NCI-H226 (cell line): ENCODE results near the gene MACROD2.
A peak's percentile ranks its signal among the peaks of the same experiment; 100 is the strongest.

Experiments
- DNase-seq: peaks from one replicate; pipeline ENCODE4 v3.0.0-alpha.2; 2015

The MACROD2 gene

GRCh38 chr20:14724036-14724435 is 728.7 kb downstream of the MACROD2 start:
- no peak for DNase-seq

- no peak for DNase-seq
These were observed 729.2 kb downstream of the MACROD2 start for GRCh38 chr20:14724468-14724867.

GRCh38 chr20:14726591-14726990 is 731.3 kb downstream of the MACROD2 start:
- DNase-seq = no peak

GRCh38 chr20:14727485-14728150 is 732.3 kb downstream of the MACROD2 start:
- no peak for DNase-seq

- no peak for DNase-seq
These were observed 734.1 kb downstream of the MACROD2 start for GRCh38 chr20:14729390-14729789.

GRCh38 chr20:14732343-14732742 is 737.0 kb downstream of the MACROD2 start:
- no peak for DNase-seq

- DNase-seq = no peak
These were observed 737.7 kb downstream of the MACROD2 start for GRCh38 chr20:14732996-14733395.

- DNase-seq = no peak
These were observed 745.1 kb downstream of the MACROD2 start for GRCh38 chr20:14740380-14740779.

- DNase-seq = no peak
These were observed 746.3 kb downstream of the MACROD2 start for GRCh38 chr20:14741616-14742015.

GRCh38 chr20:14744723-14745122 is 749.4 kb downstream of the MACROD2 start:
- no peak for DNase-seq

- DNase-seq = no peak
These were observed 750.5 kb downstream of the MACROD2 start for GRCh38 chr20:14745830-14746229.

- no peak for DNase-seq
These were observed 755.9 kb downstream of the MACROD2 start for GRCh38 chr20:14751191-14751590.

GRCh38 chr20:14757728-14758127 is 762.4 kb downstream of the MACROD2 start:
- no peak for DNase-seq

- DNase-seq = no peak
These were observed 763.0 kb downstream of the MACROD2 start for GRCh38 chr20:14758356-14758755.

GRCh38 chr20:14759979-14760378 is 764.7 kb downstream of the MACROD2 start:
- DNase-seq = no peak

- no peak for DNase-seq
These were observed 766.6 kb downstream of the MACROD2 start for GRCh38 chr20:14761903-14762302.

- DNase-seq = no peak
These were observed 769.4 kb downstream of the MACROD2 start for GRCh38 chr20:14764511-14765369.

- no peak for DNase-seq
These were observed 770.0 kb downstream of the MACROD2 start for GRCh38 chr20:14765370-14765701.

- no peak for DNase-seq
These were observed 778.2 kb downstream of the MACROD2 start for GRCh38 chr20:14773486-14773885.

- peak; percentile 4 for DNase-seq
These were observed 780.5 kb downstream of the MACROD2 start for GRCh38 chr20:14775778-14776177.

- no peak for DNase-seq
These were observed 782.3 kb downstream of the MACROD2 start for GRCh38 chr20:14777591-14777990.

- DNase-seq = no peak
These were observed 782.8 kb downstream of the MACROD2 start for GRCh38 chr20:14778096-14778495.

GRCh38 chr20:14778875-14779274 is 783.6 kb downstream of the MACROD2 start:
- no peak for DNase-seq

- no peak for DNase-seq
These were observed 785.2 kb downstream of the MACROD2 start for GRCh38 chr20:14780508-14780907.

GRCh38 chr20:14782731-14783130 is 787.4 kb downstream of the MACROD2 start:
- no peak for DNase-seq
